A673 (cell line): ENCODE measurements around the gene GRM5. TPM values are rescaled to one million over a fixed set of nuclear protein-coding genes. Genes with fewer than 3 reads are reported as not detected.

Experiments used
- BruUV-seq: library from RNA; stranded (reverse); fragments of 400-500 nt; replicated peaks from 2 replicates; lab custom pipeline; 2021; lab: Mats Ljungman, UMichigan
- CTCF ChIA-PET: fragments of 300-600 bp; sonication (Branson Sonifier 250); formaldehyde crosslinking; loops from one replicate; lab custom pipeline; 2022; ENCODE audit warnings: antibody characterized with exemption; lab: Charles Lee
- POLR2A ChIA-PET: fragments of 300-600 bp; sonication (Branson Sonifier 250); formaldehyde crosslinking; loops from one replicate; lab custom pipeline; 2022; ENCODE audit warnings: antibody characterized with exemption; ENCODE audit not compliant: low non-redundant PET; lab: Charles Lee
- DNase-seq: peaks from one replicate; pipeline ENCODE4 v3.0.0-alpha.2; 2015; ENCODE audit warnings: low spot score
- H3K27ac ChIP-seq: fragments of 200-600 bp; sonication (generic); 2 replicates; pipeline ENCODE4 v1.5.1; 2016; ENCODE audit warnings: mixed run types, low read depth, mild to moderate bottlenecking, mixed read lengths, antibody characterized with exemption, low read length; ENCODE audit not compliant: poor library complexity, severe bottlenecking
- H3K27me3 ChIP-seq: fragments of 200-600 bp; sonication (generic); replicated peaks from 2 replicates; pipeline ENCODE4 v1.6.1; 2017; ENCODE audit warnings: mixed run types, low read depth, mild to moderate bottlenecking, mixed read lengths, antibody characterized with exemption, low read length; ENCODE audit not compliant: insufficient read depth, poor library complexity
- H3K36me3 ChIP-seq: fragments of 200-600 bp; sonication (generic); 2 replicates; pipeline ENCODE4 v1.6.1; 2016; ENCODE audit warnings: mixed run types, mild to moderate bottlenecking, mixed read lengths, antibody characterized with exemption, low read length; ENCODE audit not compliant: insufficient read depth, poor library complexity, severe bottlenecking
- H3K4me1 ChIP-seq: fragments of 200-600 bp; sonication (generic); 2 replicates; pipeline ENCODE4 v1.6.1; 2017; ENCODE audit warnings: mixed run types, mild to moderate bottlenecking, mixed read lengths, antibody characterized with exemption, low read length; ENCODE audit not compliant: insufficient read depth, poor library complexity, severe bottlenecking
- H3K4me3 ChIP-seq: fragments of 200-600 bp; sonication (generic); 2 replicates; pipeline ENCODE4 v1.5.1; 2016; ENCODE audit warnings: low read depth, mixed run types, mild to moderate bottlenecking, mixed read lengths, low read length; ENCODE audit not compliant: poor library complexity, severe bottlenecking
- H3K9me3 ChIP-seq: fragments of 200-600 bp; sonication (generic); 2 replicates; pipeline ENCODE4 v1.6.1; 2016; ENCODE audit warnings: mixed run types, low read depth, mild to moderate bottlenecking, mixed read lengths, antibody characterized with exemption, low read length; ENCODE audit not compliant: poor library complexity, severe bottlenecking
- EZH2 ChIP-seq: fragments of 200-600 bp; sonication (generic); IDR thresholded peaks from 2 replicates; pipeline ENCODE4 v1.6.1; 2017; ENCODE audit warnings: borderline replicate concordance, low read depth, mild to moderate bottlenecking, mixed read lengths, antibody characterized with exemption, low read length; ENCODE audit not compliant: poor library complexity, severe bottlenecking
- intact Hi-C: fragments of 100-400 bp; cut with micrococcal nuclease; formaldehyde crosslinking; loops from one replicate; pipeline ENCODE4 v1.10.0; 2022; ENCODE audit not compliant: unreplicated experiment
- total RNA-seq: library from RNA; stranded (reverse); gene quantifications from 2 replicates; pipeline ENCODE4 v1.2.3, GENCODE V29; 2021
- TF ChIP-seq, protein P1 (sequence below): fragments of 300-800, 200-600 bp; sonication (generic); conservative IDR thresholded peaks from 2 replicates; pipeline ENCODE4 v1.5.1; 2017; ENCODE audit warnings: low read depth, mild to moderate bottlenecking, antibody characterized with exemption, low read length, moderate library complexity, mixed read lengths

Gene GRM5
- total RNA-seq, 1 experiment from 2014 or later, result not detected

- TF ChIP-seq EZH2, result no peak
- TF ChIP-seq, protein P1, sequence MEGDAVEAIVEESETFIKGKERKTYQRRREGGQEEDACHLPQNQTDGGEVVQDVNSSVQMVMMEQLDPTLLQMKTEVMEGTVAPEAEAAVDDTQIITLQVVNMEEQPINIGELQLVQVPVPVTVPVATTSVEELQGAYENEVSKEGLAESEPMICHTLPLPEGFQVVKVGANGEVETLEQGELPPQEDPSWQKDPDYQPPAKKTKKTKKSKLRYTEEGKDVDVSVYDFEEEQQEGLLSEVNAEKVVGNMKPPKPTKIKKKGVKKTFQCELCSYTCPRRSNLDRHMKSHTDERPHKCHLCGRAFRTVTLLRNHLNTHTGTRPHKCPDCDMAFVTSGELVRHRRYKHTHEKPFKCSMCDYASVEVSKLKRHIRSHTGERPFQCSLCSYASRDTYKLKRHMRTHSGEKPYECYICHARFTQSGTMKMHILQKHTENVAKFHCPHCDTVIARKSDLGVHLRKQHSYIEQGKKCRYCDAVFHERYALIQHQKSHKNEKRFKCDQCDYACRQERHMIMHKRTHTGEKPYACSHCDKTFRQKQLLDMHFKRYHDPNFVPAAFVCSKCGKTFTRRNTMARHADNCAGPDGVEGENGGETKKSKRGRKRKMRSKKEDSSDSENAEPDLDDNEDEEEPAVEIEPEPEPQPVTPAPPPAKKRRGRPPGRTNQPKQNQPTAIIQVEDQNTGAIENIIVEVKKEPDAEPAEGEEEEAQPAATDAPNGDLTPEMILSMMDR, result no peak
- no peaks in the 10 kb centered on the region for H3K4me1 ChIP-seq
- no peaks in the 10 kb centered on the region for H3K36me3 ChIP-seq
- POLR2A ChIA-PET, result no interaction called here
- H3K9me3 ChIP-seq, result no peaks in the 10 kb centered on the region
- BruUV-seq, result no TSS peak
- intact Hi-C loops, result no loop called here
- CTCF ChIA-PET, result no interaction called here
- no peak overlapping the region for H3K4me3 ChIP-seq
- DNase-seq, result no peak
- no peaks in the 10 kb centered on the region for H3K27me3 ChIP-seq
- H3K27ac ChIP-seq, result no peak overlapping the region
These were observed 252.4 kb downstream of the GRM5 start for GRCh38 chr11:88813233-88813915.

GRCh38 chr11:88810420-88811097, 255.2 kb downstream of the GRM5 start:
- no peak for DNase-seq
- no peak overlapping the region for H3K27ac ChIP-seq
- no peak for TF ChIP-seq EZH2
- TF ChIP-seq, protein P1, result no peak
- no peak overlapping the region for H3K4me3 ChIP-seq
- BruUV-seq, result no TSS peak
- H3K4me1 ChIP-seq, result no peaks in the 10 kb centered on the region
- H3K36me3 ChIP-seq, result no peaks in the 10 kb centered on the region
- no peaks in the 10 kb centered on the region for H3K27me3 ChIP-seq
- POLR2A ChIA-PET, result no interaction called here
- no peaks in the 10 kb centered on the region for H3K9me3 ChIP-seq
- intact Hi-C loops, result no loop called here
- CTCF ChIA-PET, result no interaction called here

DNA sequence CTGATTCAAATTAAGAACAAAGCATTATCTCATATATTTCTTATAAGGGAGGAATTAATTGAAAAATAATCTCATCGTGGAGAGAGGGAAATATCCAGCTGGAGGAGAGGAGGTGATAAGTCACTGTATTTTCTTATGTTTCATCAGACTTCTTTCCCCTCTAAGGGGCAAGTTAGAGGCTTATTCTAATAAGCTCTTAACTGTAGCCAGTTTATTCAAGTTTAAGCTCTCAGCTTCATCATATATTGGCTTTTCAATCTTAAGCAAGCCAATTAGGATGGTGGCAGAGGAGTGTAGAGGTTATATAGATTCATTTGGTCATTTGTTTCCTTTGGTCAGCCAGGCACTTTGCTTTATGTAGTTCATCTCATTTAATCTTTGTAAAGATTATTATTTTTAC, 256.7 kb downstream of the GRM5 start:
- Histone ChIP-seq H3K9me3 (no peaks in the 10 kb centered on the region), H3K36me3 (no peaks in the 10 kb centered on the region), H3K27ac (no peak overlapping the region), H3K4me3 (no peak overlapping the region), H3K27me3 (no peaks in the 10 kb centered on the region), H3K4me1 (no peaks in the 10 kb centered on the region)
- ChIA-PET CTCF (no interaction called here), POLR2A (no interaction called here)
- DNase-seq, result no peak
- no peak for TF ChIP-seq EZH2
- TF ChIP-seq, protein P1, result no peak
- intact Hi-C loops, result no loop called here
- no TSS peak for BruUV-seq
